ENCODE results near the gene ZNF264. TPM values are rescaled to one million over a fixed set of nuclear protein-coding genes. Genes with fewer than 3 reads are reported as not detected.

The ZNF264 gene
- total and polyA plus RNA-seq, 4 donors = 5.7 to 46.0 (median 26.6) TPM

- Histone ChIP-seq H3K27me3 (ENCODE audit: control insufficient read depth in 3 of 3, insufficient read depth in 3 of 3, low read length in 2 of 3) (no peaks in the 10 kb centered on the region), H3K4me1 (ENCODE audit: control insufficient read depth in 5 of 5, insufficient read depth in 5 of 5, low read length in 5 of 5) (peaks cover 0 to 3% (median 0%) of the 10 kb centered on the region in 5 donors), H3K9me3 (ENCODE audit: control insufficient read depth in 4 of 4, insufficient read depth in 3 of 4, low read length in 3 of 4) (peaks cover 0 to 32% (median 0%) of the 10 kb centered on the region in 4 donors), H3K4me3 (no peak overlapping the region), H3K9ac (ENCODE audit: insufficient read depth in 1 of 2, low read length in 2 of 2) (no peak overlapping the region), H3K27ac (ENCODE audit: low read depth in 1 of 2, low read length in 1 of 2) (no peak overlapping the region), H3K36me3 (ENCODE audit: control insufficient read depth in 4 of 4, insufficient read depth in 4 of 4, low read length in 4 of 4) (peaks cover 12 to 44% (median 26%) of the 10 kb centered on the region in 4 donors)
- ATAC-seq (ENCODE audit: insufficient read depth, low FRiP score) = no peak
- TF ChIP-seq, protein P1, sequence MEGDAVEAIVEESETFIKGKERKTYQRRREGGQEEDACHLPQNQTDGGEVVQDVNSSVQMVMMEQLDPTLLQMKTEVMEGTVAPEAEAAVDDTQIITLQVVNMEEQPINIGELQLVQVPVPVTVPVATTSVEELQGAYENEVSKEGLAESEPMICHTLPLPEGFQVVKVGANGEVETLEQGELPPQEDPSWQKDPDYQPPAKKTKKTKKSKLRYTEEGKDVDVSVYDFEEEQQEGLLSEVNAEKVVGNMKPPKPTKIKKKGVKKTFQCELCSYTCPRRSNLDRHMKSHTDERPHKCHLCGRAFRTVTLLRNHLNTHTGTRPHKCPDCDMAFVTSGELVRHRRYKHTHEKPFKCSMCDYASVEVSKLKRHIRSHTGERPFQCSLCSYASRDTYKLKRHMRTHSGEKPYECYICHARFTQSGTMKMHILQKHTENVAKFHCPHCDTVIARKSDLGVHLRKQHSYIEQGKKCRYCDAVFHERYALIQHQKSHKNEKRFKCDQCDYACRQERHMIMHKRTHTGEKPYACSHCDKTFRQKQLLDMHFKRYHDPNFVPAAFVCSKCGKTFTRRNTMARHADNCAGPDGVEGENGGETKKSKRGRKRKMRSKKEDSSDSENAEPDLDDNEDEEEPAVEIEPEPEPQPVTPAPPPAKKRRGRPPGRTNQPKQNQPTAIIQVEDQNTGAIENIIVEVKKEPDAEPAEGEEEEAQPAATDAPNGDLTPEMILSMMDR (IDR thresholded peaks at IDR 0.05; ENCODE audit: control extremely low read depth, extremely low read depth) = no peak
- 91 to 97% methylated on average over 5 of the region's 5 CpGs for WGBS, 2 donors
- DNase-seq = no peak
Measured at GRCh38 chr19:57202160-57202559, 10.9 kb downstream of the ZNF264 start.

GRCh38 chr19:57210381-57210780 lies 19.1 kb downstream of the ZNF264 start:
- no peak for ATAC-seq (ENCODE audit: insufficient read depth, low FRiP score)
- TF ChIP-seq, protein P1 (IDR thresholded peaks at IDR 0.05; ENCODE audit: control extremely low read depth, extremely low read depth) = no peak
- no peaks in the 10 kb centered on the region for H3K27me3 ChIP-seq (ENCODE audit: control insufficient read depth in 3 of 3, insufficient read depth in 3 of 3, low read length in 2 of 3)
- H3K4me1 ChIP-seq (ENCODE audit: control insufficient read depth in 5 of 5, insufficient read depth in 5 of 5, low read length in 5 of 5) = no peaks in the 10 kb centered on the region
- WGBS, 2 donors = 85 to 97% methylated on average over 4 of the region's 4 CpGs
- H3K4me3 ChIP-seq = no peak overlapping the region
- peaks cover 40 to 50% (median 43%) of the 10 kb centered on the region in 4 donors for H3K36me3 ChIP-seq (ENCODE audit: control insufficient read depth in 4 of 4, insufficient read depth in 4 of 4, low read length in 4 of 4)
- no peak for DNase-seq
- no peak overlapping the region for H3K27ac ChIP-seq (ENCODE audit: low read depth in 1 of 2, low read length in 1 of 2)
- H3K9ac ChIP-seq (ENCODE audit: insufficient read depth in 1 of 2, low read length in 2 of 2) = no peak overlapping the region
- peaks cover 0 to 40% (median 0%) of the 10 kb centered on the region in 4 donors for H3K9me3 ChIP-seq (ENCODE audit: control insufficient read depth in 4 of 4, insufficient read depth in 3 of 4, low read length in 3 of 4)

DNA sequence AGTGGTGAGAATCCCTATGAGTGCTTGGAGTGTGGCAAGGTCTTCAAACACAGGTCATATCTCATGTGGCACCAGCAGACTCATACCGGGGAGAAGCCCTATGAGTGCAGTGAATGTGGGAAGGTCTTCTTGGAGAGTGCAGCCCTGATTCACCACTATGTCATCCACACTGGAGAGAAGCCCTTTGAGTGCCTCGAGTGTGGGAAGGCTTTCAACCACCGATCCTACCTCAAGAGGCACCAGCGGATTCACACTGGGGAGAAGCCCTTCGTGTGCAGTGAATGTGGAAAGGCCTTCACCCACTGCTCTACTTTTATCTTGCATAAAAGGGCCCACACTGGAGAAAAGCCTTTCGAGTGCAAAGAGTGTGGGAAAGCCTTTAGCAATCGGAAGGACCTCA lies 20.8 kb downstream of the ZNF264 start:
- Histone ChIP-seq H3K27me3 (ENCODE audit: control insufficient read depth in 3 of 3, insufficient read depth in 3 of 3, low read length in 2 of 3) (no peaks in the 10 kb centered on the region), H3K36me3 (ENCODE audit: control insufficient read depth in 4 of 4, insufficient read depth in 4 of 4, low read length in 4 of 4) (peaks cover 31 to 43% (median 40%) of the 10 kb centered on the region in 4 donors), H3K27ac (ENCODE audit: low read depth in 1 of 2, low read length in 1 of 2) (no peak overlapping the region), H3K4me3 (no peak overlapping the region), H3K9ac (ENCODE audit: insufficient read depth in 1 of 2, low read length in 2 of 2) (no peak overlapping the region), H3K4me1 (ENCODE audit: control insufficient read depth in 5 of 5, insufficient read depth in 5 of 5, low read length in 5 of 5) (peaks cover 0 to 3% (median 0%) of the 10 kb centered on the region in 5 donors), H3K9me3 (ENCODE audit: control insufficient read depth in 4 of 4, insufficient read depth in 3 of 4, low read length in 3 of 4) (peaks cover 0 to 36% (median 0%) of the 10 kb centered on the region in 4 donors)
- 97% methylated on average over 7 of the region's 7 CpGs for WGBS, 2 donors
- TF ChIP-seq, protein P1 (IDR thresholded peaks at IDR 0.05; ENCODE audit: control extremely low read depth, extremely low read depth) = no peak
- ATAC-seq (ENCODE audit: insufficient read depth, low FRiP score) (no peak), DNase-seq (no peak)

- Histone ChIP-seq H3K27ac (ENCODE audit: low read depth in 1 of 2, low read length in 1 of 2) (no peak overlapping the region), H3K9me3 (ENCODE audit: control insufficient read depth in 4 of 4, insufficient read depth in 3 of 4, low read length in 3 of 4) (peaks cover 0 to 15% (median 0%) of the 10 kb centered on the region in 4 donors), H3K9ac (ENCODE audit: insufficient read depth in 1 of 2, low read length in 2 of 2) (no peak overlapping the region), H3K4me1 (ENCODE audit: control insufficient read depth in 5 of 5, insufficient read depth in 5 of 5, low read length in 5 of 5) (no peaks in the 10 kb centered on the region), H3K4me3 (no peak overlapping the region), H3K36me3 (ENCODE audit: control insufficient read depth in 4 of 4, insufficient read depth in 4 of 4, low read length in 4 of 4) (peaks cover 0 to 3% (median 0%) of the 10 kb centered on the region in 4 donors), H3K27me3 (ENCODE audit: control insufficient read depth in 3 of 3, insufficient read depth in 3 of 3, low read length in 2 of 3) (no peaks in the 10 kb centered on the region)
- TF ChIP-seq, protein P1 (IDR thresholded peaks at IDR 0.05; ENCODE audit: control extremely low read depth, extremely low read depth) = no peak
- WGBS, 2 donors = 81 to 86% methylated on average over 5 of the region's 5 CpGs
- DNase-seq = no peak
- no peak for ATAC-seq (ENCODE audit: insufficient read depth, low FRiP score)
Measured at GRCh38 chr19:57227502-57227901, 36.2 kb downstream of the ZNF264 start.

All from lung (tissue), 12 donors.